Endothelial cell of umbilical vein (primary cell): Measurements from ENCODE around the gene ARL8A. TPM values are rescaled to one million over a fixed set of nuclear protein-coding genes. Genes with fewer than 3 reads are reported as not detected.

Experiments used
- BruUV-seq: library from RNA; stranded (reverse); fragments of 400-500 nt; replicated peaks from 2 replicates; lab custom pipeline; 2021; lab: Mats Ljungman, UMichigan
- CTCF ChIA-PET: fragments of 300-600, 350-600 bp; sonication (Branson Sonifier 250); formaldehyde crosslinking; loops from one replicate; lab custom pipeline; 2021; ENCODE audit warnings: antibody characterized with exemption, inconsistent platforms; lab: Charles Lee
- POLR2A ChIA-PET: fragments of 300-600, 350-600 bp; sonication (Branson Sonifier 250); formaldehyde crosslinking; loops from one replicate; lab custom pipeline; 2021; ENCODE audit warnings: antibody characterized with exemption, inconsistent platforms; lab: Charles Lee
- DNase-seq: peaks from one replicate; pipeline ENCODE4 v3.0.0-alpha.2; 2011; ENCODE audit warnings: low read depth, low spot score
- FAIRE-seq: peaks from 2 replicates; lab custom pipeline; 2011; peaks lifted over from hg19 to GRCh38; lab: Jason Lieb, UNC
- H2AFZ ChIP-seq: 2 replicates; pipeline ENCODE4 v1.6.0; 2012; ENCODE audit warnings: low read depth, low read length, control low read depth, inconsistent platforms
- H3K27ac ChIP-seq: 2 replicates; pipeline ENCODE4 v1.5.1; 2011; ENCODE audit warnings: low read depth, mild to moderate bottlenecking, control low read depth, low read length, moderate library complexity; ENCODE audit not compliant: insufficient read depth
- H3K27me3 ChIP-seq, 2 experiments: 2 replicates each; pipeline versions ENCODE4 v1.6.0 to v1.6.1; 2011; ENCODE audit warnings: low read length in 2 of 2, mixed read lengths in 1 of 2; ENCODE audit not compliant: control insufficient read depth in 2 of 2, insufficient read depth in 2 of 2
- H3K36me3 ChIP-seq, 2 experiments: 2 replicates in 1 of 2; 3 replicates in 1 of 2; pipeline ENCODE4 v1.5.1; 2011; ENCODE audit warnings: low read length in 2 of 2, mild to moderate bottlenecking in 1 of 2, moderate library complexity in 1 of 2; ENCODE audit not compliant: control insufficient read depth in 2 of 2, insufficient read depth in 2 of 2; ENCODE audit errors: extremely low read depth in 1 of 2
- H3K4me1 ChIP-seq: 3 replicates; pipeline ENCODE4 v1.5.1; 2011; ENCODE audit warnings: mild to moderate bottlenecking, low read length; ENCODE audit not compliant: control insufficient read depth, insufficient read depth; ENCODE audit errors: extremely low read depth
- H3K4me2 ChIP-seq: 2 replicates; pipeline ENCODE4 v1.6.1; 2011; ENCODE audit warnings: low read length, control low read depth, mixed read lengths; ENCODE audit not compliant: insufficient read depth
- H3K4me3 ChIP-seq, 3 experiments: fragments of 200-600 bp in 1 of 3; sonication (generic), shearing (Covaris generic) in 1 of 3; replicated peaks in 1 of 3; 2 replicates each; pipeline ENCODE4 v1.5.1; 2011 to 2016; ENCODE audit warnings: control low read depth in 3 of 3, low read length in 3 of 3, mild to moderate bottlenecking in 2 of 3, inconsistent platforms in 1 of 3, low read depth in 1 of 3, moderate library complexity in 1 of 3; ENCODE audit not compliant: insufficient read depth in 1 of 3
- H3K79me2 ChIP-seq: 2 replicates; pipeline ENCODE4 v1.6.0; 2012; ENCODE audit warnings: low read length, inconsistent platforms; ENCODE audit not compliant: control insufficient read depth, insufficient read depth
- H3K9ac ChIP-seq: replicated peaks from 2 replicates; pipeline ENCODE3; 2011; ENCODE audit warnings: low read length, control low read depth; ENCODE audit not compliant: insufficient read depth; ENCODE audit errors: extremely low read depth
- H3K9me1 ChIP-seq: replicated peaks from 3 replicates; pipeline ENCODE4 v1.6.0; 2011; ENCODE audit warnings: mild to moderate bottlenecking, low read length; ENCODE audit not compliant: control insufficient read depth, insufficient read depth; ENCODE audit errors: extremely low read depth
- H3K9me3 ChIP-seq: replicated peaks from 2 replicates; pipeline ENCODE4 v1.5.1; 2012; ENCODE audit warnings: low read length, inconsistent platforms; ENCODE audit not compliant: control insufficient read depth, insufficient read depth
- H4K20me1 ChIP-seq: replicated peaks from 2 replicates; pipeline ENCODE3; 2011; ENCODE audit warnings: mild to moderate bottlenecking, low read length; ENCODE audit not compliant: control insufficient read depth, insufficient read depth; ENCODE audit errors: extremely low read depth
- FOS ChIP-seq: IDR thresholded peaks from 2 replicates; pipeline ENCODE4 v1.6.1; 2011; ENCODE audit warnings: mild to moderate bottlenecking, low read length, moderate library complexity, borderline replicate concordance; ENCODE audit not compliant: insufficient read depth
- GATA2 ChIP-seq: IDR thresholded peaks from 2 replicates; pipeline ENCODE4 v1.7.0; 2011; ENCODE audit warnings: low read depth, mild to moderate bottlenecking, moderate library complexity, mixed read lengths, low read length; ENCODE audit not compliant: insufficient read length, insufficient read depth
- MYC ChIP-seq: IDR thresholded peaks from one replicate; pipeline ENCODE4 v1.6.1; 2011; ENCODE audit warnings: mild to moderate bottlenecking, low read depth, low read length
- dilution Hi-C: fragments of 300-500 bp; cut with MboI; formaldehyde crosslinking; loops from one replicate; pipeline ENCODE4 v1.15.0; 2019; ENCODE audit warnings: low sequenced_read_pairs; ENCODE audit not compliant: extremely low pct_ligation_motif_present
- intact Hi-C: fragments of 100-400 bp; cut with micrococcal nuclease; formaldehyde crosslinking; loops from one replicate; pipeline ENCODE4 v1.10.0; 2022
- polyA plus RNA-seq, 4 experiments: library from polyadenylated mRNA; depleted of rRNA in 3 of 4; stranded (reverse) in 3 of 4; unstranded in 1 of 4; fragments of >200 nt; gene quantifications; 2 replicates each; pipeline versions ENCODE4 v1.2.1 to v1.2.3, GENCODE V29; 2011 to 2012; ENCODE audit warnings: missing spikeins in 1 of 4
- total RNA-seq: library from RNA; stranded (reverse); gene quantifications from 2 replicates; pipeline ENCODE4 v1.2.3, GENCODE V29; 2021

Gene ARL8A
- total and polyA plus RNA-seq, 2 donors (not counting 3 experiments of a cell fraction or from before 2014, with no cell fraction given), result 54.3 to 69.5 TPM

DNA sequence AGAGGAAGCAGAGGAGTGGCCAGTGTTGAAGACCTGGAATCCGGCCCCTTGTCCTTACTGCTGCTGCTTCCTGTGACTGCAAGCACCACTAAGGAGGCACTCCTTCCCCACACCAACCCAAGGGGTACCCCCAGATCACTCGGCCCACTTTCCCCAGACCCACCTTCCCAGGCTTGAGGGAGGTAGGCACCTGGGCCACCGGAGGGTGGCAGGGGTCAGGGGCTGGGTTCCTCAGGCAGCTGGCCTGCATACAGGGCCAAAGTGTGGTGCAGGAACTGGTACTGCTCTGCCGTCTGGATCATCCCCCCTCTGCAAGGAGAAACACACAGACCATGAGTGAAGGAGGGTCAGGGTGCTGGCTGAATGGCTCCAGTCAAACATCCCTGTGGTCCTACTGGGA is 3.9 kb upstream of the ARL8A start:
- no peak for FAIRE-seq
- no peak for TF ChIP-seq FOS
- TF ChIP-seq GATA2, result no peak
- Histone ChIP-seq H2AFZ (no peak overlapping the region), H3K27ac (no peak overlapping the region), H4K20me1 (no peaks in the 10 kb centered on the region), H3K4me1 (peaks cover 10% of the 10 kb centered on the region), H3K27me3 (no peaks in the 10 kb centered on the region), H3K9me3 (no peaks in the 10 kb centered on the region), H3K79me2 (peaks cover 17% of the 10 kb centered on the region), H3K9me1 (no peaks in the 10 kb centered on the region), H3K36me3 (no peaks in the 10 kb centered on the region), H3K4me2 (no peak overlapping the region), H3K4me3 (no peak overlapping the region), H3K9ac (no peak overlapping the region)
- POLR2A ChIA-PET, result no interaction called here
- DNase-seq, result no peak
- no TSS peak for BruUV-seq
- CTCF ChIA-PET, result interaction anchor here (1.4 to 2.1 kb wide), 2 partner anchors 12 to 13 kb away, joined by 3 to 5 read pairs; no protein-coding TSS in a partner anchor
- intact Hi-C loops, result no loop called here
- dilution Hi-C loops, result no loop called here

DNA sequence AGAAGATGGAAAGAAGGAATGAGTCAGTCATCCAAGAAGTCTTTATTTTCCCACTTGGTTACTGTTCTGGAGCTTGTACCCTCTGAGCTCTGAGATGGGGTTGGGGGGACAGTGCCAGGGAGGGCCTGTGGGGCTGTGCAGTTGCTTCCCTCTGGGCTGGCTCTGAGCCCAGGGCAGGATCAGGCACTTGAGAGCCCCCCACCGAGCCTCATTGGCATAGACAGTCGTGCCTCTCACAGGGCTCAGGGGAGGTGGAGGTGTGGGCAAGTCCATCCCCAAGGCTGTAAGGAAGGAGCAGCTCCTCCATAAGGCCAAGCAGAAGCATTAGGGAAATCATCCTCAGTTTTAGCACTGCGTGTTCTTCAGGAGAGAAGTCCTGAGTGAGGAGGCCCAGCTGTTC is 2.5 kb upstream of the ARL8A start:
- Histone ChIP-seq H3K4me2 (no peak overlapping the region), H3K27ac (no peak overlapping the region), H3K9ac (no peak overlapping the region), H3K27me3 (no peaks in the 10 kb centered on the region), H2AFZ (no peak overlapping the region), H3K4me1 (peaks cover 21% of the 10 kb centered on the region), H3K4me3 (no peak overlapping the region), H3K9me3 (no peaks in the 10 kb centered on the region), H4K20me1 (no peaks in the 10 kb centered on the region), H3K9me1 (no peaks in the 10 kb centered on the region), H3K36me3 (peaks cover 0 to 2% of the 10 kb centered on the region in 2 experiments), H3K79me2 (peaks cover 31% of the 10 kb centered on the region)
- no TSS peak for BruUV-seq
- TF ChIP-seq MYC, result no peak
- no peak for TF ChIP-seq GATA2
- POLR2A ChIA-PET, result interaction anchor here (0.6 kb wide), 1 partner anchor 10 kb away, joined by 3 read pairs; no protein-coding TSS in a partner anchor
- CTCF ChIA-PET, result interaction anchor here (1.3 to 2.1 kb wide), 3 partner anchors 8 to 12 kb away, joined by 3 to 5 read pairs (median 4); no protein-coding TSS in a partner anchor
- intact Hi-C loops (no loop called here), dilution Hi-C loops (no loop called here)
- FAIRE-seq, result no peak
- DNase-seq, result no peak
